Measurements from ENCODE around the gene P2RX3. TPM values are rescaled to one million over a fixed set of nuclear protein-coding genes. Genes with fewer than 3 reads are reported as not detected.
A peak's percentile ranks its signal among the peaks of the same experiment; 100 is the strongest.

The P2RX3 gene
- total and polyA plus RNA-seq, 10 donors: not detected

- no peak overlapping the region for H3K27ac ChIP-seq
- peak overlapping the region in 1 of 8 donors; percentile 44 for H3K4me3 ChIP-seq
- H3K36me3 ChIP-seq: peaks cover 0 to 53% (median 17%) of the 10 kb centered on the region in 6 donors
- intact Hi-C loops (cut with DNase I; ENCODE audit: low total_unique reads): no loop called here
- no peak for DNase-seq
- H3K27me3 ChIP-seq (replicated peaks in 1 of 7): peaks cover 0 to 3% (median 0%) of the 10 kb centered on the region in 7 donors
- no peaks in the 10 kb centered on the region for H3K9me3 ChIP-seq
- H3K4me1 ChIP-seq: peaks cover 10 to 81% (median 46%) of the 10 kb centered on the region in 6 donors
- WGBS, 5 donors: 88 to 94% (median 91%) methylated on average over 12 to 15 of the region's 15 CpGs
- TF ChIP-seq POLR2AphosphoS5 (IDR thresholded peaks at IDR 0.05) (no peak), POLR2A (IDR thresholded peaks at IDR 0.05) (no peak)
- TF ChIP-seq, protein P1, sequence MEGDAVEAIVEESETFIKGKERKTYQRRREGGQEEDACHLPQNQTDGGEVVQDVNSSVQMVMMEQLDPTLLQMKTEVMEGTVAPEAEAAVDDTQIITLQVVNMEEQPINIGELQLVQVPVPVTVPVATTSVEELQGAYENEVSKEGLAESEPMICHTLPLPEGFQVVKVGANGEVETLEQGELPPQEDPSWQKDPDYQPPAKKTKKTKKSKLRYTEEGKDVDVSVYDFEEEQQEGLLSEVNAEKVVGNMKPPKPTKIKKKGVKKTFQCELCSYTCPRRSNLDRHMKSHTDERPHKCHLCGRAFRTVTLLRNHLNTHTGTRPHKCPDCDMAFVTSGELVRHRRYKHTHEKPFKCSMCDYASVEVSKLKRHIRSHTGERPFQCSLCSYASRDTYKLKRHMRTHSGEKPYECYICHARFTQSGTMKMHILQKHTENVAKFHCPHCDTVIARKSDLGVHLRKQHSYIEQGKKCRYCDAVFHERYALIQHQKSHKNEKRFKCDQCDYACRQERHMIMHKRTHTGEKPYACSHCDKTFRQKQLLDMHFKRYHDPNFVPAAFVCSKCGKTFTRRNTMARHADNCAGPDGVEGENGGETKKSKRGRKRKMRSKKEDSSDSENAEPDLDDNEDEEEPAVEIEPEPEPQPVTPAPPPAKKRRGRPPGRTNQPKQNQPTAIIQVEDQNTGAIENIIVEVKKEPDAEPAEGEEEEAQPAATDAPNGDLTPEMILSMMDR (IDR thresholded peaks at IDR 0.05 in 8 of 11, conservative IDR thresholded peaks at IDR 0.05 in 3 of 11): no peak
These were observed 31.8 kb upstream of the P2RX3 start for GRCh38 chr11:57306161-57306876.

DNA sequence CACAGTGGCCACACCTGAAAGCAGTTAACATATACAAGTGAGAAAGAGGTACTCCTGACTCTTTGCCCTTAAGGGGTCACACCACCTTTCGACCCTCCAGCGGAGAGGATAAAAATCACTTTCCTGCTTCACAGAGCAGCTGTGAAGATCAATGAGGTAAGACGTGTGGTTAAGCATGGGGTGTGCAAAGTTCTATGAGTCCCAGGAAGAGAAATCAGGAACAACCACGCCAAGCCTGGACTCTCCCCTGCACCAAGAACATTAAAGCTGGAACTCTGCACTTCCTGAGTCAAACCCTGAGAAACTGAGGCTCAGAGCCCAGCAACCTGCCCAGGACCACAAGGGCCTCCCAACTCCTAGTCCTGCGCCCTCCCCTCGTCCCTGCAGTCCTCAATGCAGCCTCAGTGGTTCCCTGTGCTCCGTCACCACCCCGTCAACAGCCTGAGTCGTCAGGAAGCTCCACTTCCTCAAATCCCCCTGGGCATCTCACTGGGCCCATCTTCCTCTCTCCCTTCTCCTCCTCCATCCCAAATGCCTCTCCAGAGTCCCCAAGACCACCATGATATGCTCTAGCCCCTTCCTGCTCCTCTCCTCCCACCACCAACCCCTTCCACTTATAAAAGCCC, 31.1 kb upstream of the P2RX3 start:
- TF ChIP-seq POLR2AphosphoS5 (IDR thresholded peaks at IDR 0.05): peak in 2 of 3 donors; percentile 11 to 15
- TF ChIP-seq POLR2A (IDR thresholded peaks at IDR 0.05): no peak
- TF ChIP-seq, protein P1 (IDR thresholded peaks at IDR 0.05 in 8 of 11, conservative IDR thresholded peaks at IDR 0.05 in 3 of 11): no peak
- DNase-seq: no peak
- no peaks in the 10 kb centered on the region for H3K9me3 ChIP-seq
- H3K36me3 ChIP-seq: peaks cover 0 to 46% (median 9%) of the 10 kb centered on the region in 6 donors
- peak overlapping the region in 1 of 8 donors; percentile 44 for H3K4me3 ChIP-seq
- intact Hi-C loops (cut with DNase I; ENCODE audit: low total_unique reads): no loop called here
- H3K4me1 ChIP-seq: peaks cover 16 to 88% (median 53%) of the 10 kb centered on the region in 6 donors
- no peak overlapping the region for H3K27ac ChIP-seq
- WGBS, 5 donors: 32 to 66% (median 39%) methylated on average over 9 of the region's 9 CpGs
- peaks cover 0 to 11% (median 0%) of the 10 kb centered on the region in 7 donors for H3K27me3 ChIP-seq (replicated peaks in 1 of 7)

GRCh38 chr11:57307666-57308270, 30.4 kb upstream of the P2RX3 start:
- H3K27ac ChIP-seq: no peak overlapping the region
- H3K36me3 ChIP-seq: peaks cover 0 to 46% (median 6%) of the 10 kb centered on the region in 6 donors
- WGBS, 5 donors: 63 to 88% (median 81%) methylated on average over 7 of the region's 7 CpGs
- no peak for DNase-seq
- H3K27me3 ChIP-seq (replicated peaks in 1 of 7): peaks cover 0 to 12% (median 0%) of the 10 kb centered on the region in 7 donors
- peaks cover 24 to 95% (median 59%) of the 10 kb centered on the region in 6 donors for H3K4me1 ChIP-seq
- intact Hi-C loops (cut with DNase I; ENCODE audit: low total_unique reads): no loop called here
- H3K9me3 ChIP-seq: no peaks in the 10 kb centered on the region
- TF ChIP-seq, protein P1 (IDR thresholded peaks at IDR 0.05 in 8 of 11, conservative IDR thresholded peaks at IDR 0.05 in 3 of 11): no peak
- TF ChIP-seq POLR2A (IDR thresholded peaks at IDR 0.05) (no peak), POLR2AphosphoS5 (IDR thresholded peaks at IDR 0.05) (no peak)
- H3K4me3 ChIP-seq: peak overlapping the region in 1 of 8 donors; percentile 44

Measured in spleen (tissue), 11 donors.